ENCODE measurements around the gene RNF207. TPM values are rescaled to one million over a fixed set of nuclear protein-coding genes. Genes with fewer than 3 reads are reported as not detected.

Gene RNF207
- polyA plus RNA-seq, 1 donor, result 28.1 TPM

DNA sequence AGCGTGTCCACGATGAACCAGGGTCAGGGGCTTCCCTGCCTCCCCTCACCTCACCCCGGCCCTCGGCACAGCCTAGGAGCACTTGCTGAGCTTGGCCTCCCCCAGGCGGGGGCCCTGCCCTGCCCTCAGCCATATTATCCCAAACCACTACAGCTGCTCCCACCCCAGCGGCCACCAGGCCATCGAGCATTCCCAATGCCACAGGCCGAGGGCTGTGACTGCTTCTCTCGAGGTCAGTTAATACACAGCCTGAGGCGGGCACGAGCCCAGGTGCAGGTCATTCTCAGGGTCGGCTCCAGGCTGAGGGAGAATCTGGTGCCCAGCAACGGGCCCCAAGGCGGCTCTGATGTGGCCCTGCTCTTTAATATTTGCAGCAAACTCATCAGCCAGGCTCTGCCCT is 63.4 kb downstream of the RNF207 start:
- no peak for DNase-seq (ENCODE audit: low read depth)

DNA sequence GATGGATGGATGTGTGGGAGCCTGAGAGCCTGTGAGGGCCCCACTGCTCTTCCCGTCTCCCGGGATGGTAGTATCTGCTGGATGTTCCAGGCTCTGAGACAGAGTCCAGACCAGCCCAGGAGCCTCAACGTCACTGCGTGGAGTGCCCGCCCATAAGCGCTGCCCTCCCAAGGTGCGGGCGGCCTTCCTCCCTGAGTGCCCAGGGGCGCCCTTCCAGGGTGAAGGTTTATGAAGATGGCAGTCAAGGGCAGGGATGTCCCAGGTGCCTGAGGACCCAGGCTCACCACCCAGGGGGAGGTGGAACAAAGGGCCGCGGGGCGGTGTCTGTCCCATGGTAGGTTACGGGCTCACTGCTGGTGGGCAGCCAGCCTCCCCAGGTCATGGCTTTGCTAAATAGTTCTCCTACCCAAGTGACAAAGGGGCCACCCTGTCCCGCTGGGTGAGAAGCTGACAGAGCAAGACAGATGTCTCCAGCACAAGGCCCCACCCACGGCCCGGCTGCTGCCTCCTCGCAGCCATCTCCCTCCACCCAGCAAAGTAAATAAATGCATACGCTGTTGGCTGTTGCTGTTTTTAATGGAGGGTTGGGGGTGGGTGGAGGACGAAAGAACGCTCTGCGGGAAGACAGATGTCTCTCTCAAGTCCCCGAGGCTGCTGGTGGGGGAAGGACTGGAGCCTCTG is 63.9 kb downstream of the RNF207 start:
- DNase-seq (ENCODE audit: low read depth), result no peak

DNA sequence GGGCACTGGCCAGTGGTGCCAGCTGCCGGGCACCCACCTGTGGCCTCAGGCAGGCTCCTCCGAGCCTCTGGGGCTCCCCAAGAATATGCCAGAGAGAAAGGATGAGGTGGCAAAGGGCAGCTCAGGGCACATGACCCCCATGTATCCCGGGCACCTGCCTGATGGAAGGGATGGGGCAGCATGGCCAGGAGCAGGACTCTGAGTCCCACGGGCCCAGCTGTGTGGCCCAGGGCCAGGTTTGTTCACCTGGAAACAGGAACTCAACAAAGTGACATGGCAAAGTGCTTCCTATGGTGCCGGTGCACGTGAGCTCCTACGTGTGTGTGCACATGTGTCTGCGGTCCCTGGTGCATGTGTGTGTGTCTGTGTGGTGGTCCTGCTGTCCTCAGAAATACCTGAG is 64.5 kb downstream of the RNF207 start:
- DNase-seq (ENCODE audit: low read depth), result no peak

Other genes with a start within 250 kb of the RNF207 start
- 4.1 TPM for gene NPHP4, start 213.7 kb upstream of the RNF207 start, polyA plus RNA-seq (ENCODE audit: insufficient read length)
- gene KCNAB2, start 160.2 kb upstream of the RNF207 start, polyA plus RNA-seq (ENCODE audit: insufficient read length), result 4.1 TPM
- gene CHD5, start 25.8 kb upstream of the RNF207 start, polyA plus RNA-seq (ENCODE audit: insufficient read length), result 0.14 TPM
- gene RPL22, start 6.5 kb upstream of the RNF207 start, polyA plus RNA-seq (ENCODE audit: insufficient read length), result 687 TPM
- gene ICMT, start 29.8 kb downstream of the RNF207 start, polyA plus RNA-seq (ENCODE audit: insufficient read length), result 37.6 TPM
- gene HES3, start 38.1 kb downstream of the RNF207 start, polyA plus RNA-seq (ENCODE audit: insufficient read length), result not detected
- gene GPR153, start 55.0 kb downstream of the RNF207 start, polyA plus RNA-seq (ENCODE audit: insufficient read length), result 17.2 TPM
- gene ACOT7, start 187.6 kb downstream of the RNF207 start, polyA plus RNA-seq (ENCODE audit: insufficient read length), result 13.4 TPM
- gene HES2, start 213.8 kb downstream of the RNF207 start, polyA plus RNA-seq (ENCODE audit: insufficient read length), result not detected
- 3.0 TPM for gene ESPN, start 218.7 kb downstream of the RNF207 start, polyA plus RNA-seq (ENCODE audit: insufficient read length)

All from forelimb muscle (tissue), 1 donor.